Transverse colon (tissue), 4 donors: ENCODE measurements around the gene PTPN1. TPM values are rescaled to one million over a fixed set of nuclear protein-coding genes. Genes with fewer than 3 reads are reported as not detected.

ENCODE experiments used
- DNase-seq: peaks from one replicate; pipeline ENCODE4 v3.0.0-alpha.2; 2019
- H3K27ac ChIP-seq, 4 donors: fragments of 200-600 bp; sonication (generic); 2 replicates each; pipeline ENCODE4 v1.5.1; 2016 to 2018; ENCODE audit warnings: inconsistent platforms in 4 of 4
- H3K27me3 ChIP-seq: fragments of 200-600 bp; sonication (generic); 2 replicates; pipeline ENCODE4 v1.5.1; 2017; ENCODE audit warnings: inconsistent platforms
- H3K36me3 ChIP-seq, 4 donors: fragments of 200-600 bp; sonication (generic); 2 replicates each; pipeline ENCODE4 v1.5.1; 2017 to 2019; ENCODE audit warnings: inconsistent platforms in 4 of 4
- H3K4me1 ChIP-seq, 4 donors: fragments of 200-600 bp; sonication (generic); 2 replicates each; pipeline ENCODE4 v1.5.1; 2017 to 2020; ENCODE audit warnings: inconsistent platforms in 4 of 4
- H3K4me3 ChIP-seq, 4 donors: fragments of 200-600 bp; sonication (generic); 1 replicate in 1 of 4; 2 replicates in 3 of 4; pipeline versions ENCODE4 v1.5.1 to v1.6.1; 2017 to 2019; ENCODE audit warnings: inconsistent platforms in 4 of 4
- H3K9me3 ChIP-seq, 2 donors: fragments of 200-600 bp; sonication (generic); 2 replicates each; pipeline ENCODE4 v1.5.1; 2017 to 2019; ENCODE audit warnings: inconsistent platforms in 2 of 2
- EP300 ChIP-seq: sonication (generic); formaldehyde crosslinking; IDR thresholded peaks from one replicate; pipeline ENCODE4 v1.6.1; 2017; ENCODE audit warnings: antibody characterized with exemption, low read depth
- POLR2A ChIP-seq: fragments of 450-650 bp; IDR thresholded peaks from one replicate; pipeline ENCODE4 v1.6.1; 2016; ENCODE audit warnings: antibody characterized with exemption, mild to moderate bottlenecking, moderate library complexity
- POLR2AphosphoS5 ChIP-seq, 3 donors: sonication (generic); formaldehyde crosslinking; IDR thresholded peaks; one replicate each; pipeline ENCODE4 v1.6.1; 2016; ENCODE audit warnings: antibody characterized with exemption in 3 of 3
- WGBS, 2 donors: methylation state at CpG; one replicate each; pipeline ENCODE4 v1.1.5; 2018; ENCODE audit warnings: low coverage in 1 of 2; 5-methylcytosine and 5-hydroxymethylcytosine counted together
- in situ Hi-C, 4 donors: fragments of 200-750 bp; cut with MboI; loops; one replicate each; pipeline versions ENCODE4 v1.15.0 to v1.15.1; 2017; ENCODE audit warnings: low sequenced_read_pairs in 3 of 4, low pct_ligation_motif_present in 1 of 4, low pct_unique_long_range_greater_than_20kb in 1 of 4
- intact Hi-C: fragments of 100-400 bp; cut with DNase I; formaldehyde crosslinking; loops from one replicate; pipeline ENCODE4 v1.15.1; 2023; ENCODE audit warnings: low total_unique reads
- total RNA-seq, 4 donors: library from RNA; depleted of rRNA; stranded (reverse); fragments of >200 nt; gene quantifications; one replicate each; pipeline ENCODE4 v1.1.0, GENCODE V29; 2016
- TF ChIP-seq, protein P1 (sequence below), 5 experiments: fragments of 200-600 bp in 3 of 5; fragments of 450-650 bp in 2 of 5; sonication (generic) in 3 of 5; IDR thresholded peaks; 1 replicate in 2 of 5; 2 replicates in 3 of 5; pipeline ENCODE4 v1.5.1; 2016 to 2017; ENCODE audit warnings: antibody characterized with exemption in 5 of 5, inconsistent platforms in 3 of 5, mild to moderate bottlenecking in 2 of 5, moderate library complexity in 1 of 5

Gene PTPN1
- total RNA-seq, 4 donors from 2014 or later, result 19.3 to 34.8 (median 28.8) TPM

DNA sequence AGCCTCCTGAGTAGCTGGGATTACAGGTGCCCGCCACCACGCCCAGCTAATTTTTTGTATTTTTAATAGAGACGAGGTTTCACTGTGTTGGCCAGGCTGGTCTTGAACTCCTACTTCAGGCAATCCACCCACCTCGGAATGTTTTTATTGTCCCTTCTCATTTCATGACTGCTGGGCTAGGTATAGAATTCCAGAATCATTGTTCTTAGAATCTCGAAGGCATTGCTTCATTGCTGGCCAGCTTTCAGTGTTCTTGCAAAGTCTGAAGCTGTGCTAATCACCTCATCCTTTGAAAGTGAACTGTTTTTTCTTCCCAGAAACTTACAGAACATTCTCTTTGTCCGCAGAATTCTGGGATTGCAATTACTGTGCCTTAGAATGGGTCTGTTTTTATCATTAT, 49.0 kb downstream of the PTPN1 start:
- in situ Hi-C loops, result loop anchor here in 1 of 4 donors (10.0 kb wide), 1 partner anchor 54 kb away; no protein-coding TSS in a partner anchor

GRCh38 chr20:50559856-50560638, 49.9 kb downstream of the PTPN1 start:
- in situ Hi-C loops, result loop anchor here in 1 of 4 donors (10.0 kb wide), 1 partner anchor 55 kb away; no protein-coding TSS in a partner anchor
- intact Hi-C loops, result no loop called here
- WGBS, 2 donors, result 85 to 90% methylated on average over 3 to 8 of the region's 8 CpGs
- no peak for DNase-seq
- Histone ChIP-seq H3K27ac (peak overlapping the region in 3 of 4 donors; percentile 72 to 74 (median 72)), H3K27me3 (no peaks in the 10 kb centered on the region), H3K36me3 (peaks cover 0 to 8% (median 0%) of the 10 kb centered on the region in 4 donors), H3K9me3 (no peaks in the 10 kb centered on the region), H3K4me1 (peaks cover 9 to 28% (median 14%) of the 10 kb centered on the region in 4 donors), H3K4me3 (no peak overlapping the region)
- TF ChIP-seq POLR2A (no peak), POLR2AphosphoS5 (IDR thresholded peaks at IDR 0.05) (no peak), EP300 (no peak)
- TF ChIP-seq, protein P1, sequence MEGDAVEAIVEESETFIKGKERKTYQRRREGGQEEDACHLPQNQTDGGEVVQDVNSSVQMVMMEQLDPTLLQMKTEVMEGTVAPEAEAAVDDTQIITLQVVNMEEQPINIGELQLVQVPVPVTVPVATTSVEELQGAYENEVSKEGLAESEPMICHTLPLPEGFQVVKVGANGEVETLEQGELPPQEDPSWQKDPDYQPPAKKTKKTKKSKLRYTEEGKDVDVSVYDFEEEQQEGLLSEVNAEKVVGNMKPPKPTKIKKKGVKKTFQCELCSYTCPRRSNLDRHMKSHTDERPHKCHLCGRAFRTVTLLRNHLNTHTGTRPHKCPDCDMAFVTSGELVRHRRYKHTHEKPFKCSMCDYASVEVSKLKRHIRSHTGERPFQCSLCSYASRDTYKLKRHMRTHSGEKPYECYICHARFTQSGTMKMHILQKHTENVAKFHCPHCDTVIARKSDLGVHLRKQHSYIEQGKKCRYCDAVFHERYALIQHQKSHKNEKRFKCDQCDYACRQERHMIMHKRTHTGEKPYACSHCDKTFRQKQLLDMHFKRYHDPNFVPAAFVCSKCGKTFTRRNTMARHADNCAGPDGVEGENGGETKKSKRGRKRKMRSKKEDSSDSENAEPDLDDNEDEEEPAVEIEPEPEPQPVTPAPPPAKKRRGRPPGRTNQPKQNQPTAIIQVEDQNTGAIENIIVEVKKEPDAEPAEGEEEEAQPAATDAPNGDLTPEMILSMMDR (IDR thresholded peaks at IDR 0.05), result no peak

More for the DNA sequence above, 49.0 kb downstream of the PTPN1 start:
- peaks cover 9 to 28% (median 14%) of the 10 kb centered on the region in 4 donors for H3K4me1 ChIP-seq
- intact Hi-C loops, result no loop called here
- WGBS, 2 donors, result 92 to 100% methylated on average over 1 to 6 of the region's 6 CpGs
- no peaks in the 10 kb centered on the region for H3K27me3 ChIP-seq
- H3K27ac ChIP-seq, result no peak overlapping the region
- H3K4me3 ChIP-seq, result no peak overlapping the region
- no peak for TF ChIP-seq EP300
- no peak for TF ChIP-seq POLR2A
- TF ChIP-seq, protein P1 (IDR thresholded peaks at IDR 0.05), result no peak
- no peak for TF ChIP-seq POLR2AphosphoS5 (IDR thresholded peaks at IDR 0.05)
- no peak for DNase-seq
- no peaks in the 10 kb centered on the region for H3K9me3 ChIP-seq
- H3K36me3 ChIP-seq, result peaks cover 0 to 8% (median 0%) of the 10 kb centered on the region in 4 donors

DNA sequence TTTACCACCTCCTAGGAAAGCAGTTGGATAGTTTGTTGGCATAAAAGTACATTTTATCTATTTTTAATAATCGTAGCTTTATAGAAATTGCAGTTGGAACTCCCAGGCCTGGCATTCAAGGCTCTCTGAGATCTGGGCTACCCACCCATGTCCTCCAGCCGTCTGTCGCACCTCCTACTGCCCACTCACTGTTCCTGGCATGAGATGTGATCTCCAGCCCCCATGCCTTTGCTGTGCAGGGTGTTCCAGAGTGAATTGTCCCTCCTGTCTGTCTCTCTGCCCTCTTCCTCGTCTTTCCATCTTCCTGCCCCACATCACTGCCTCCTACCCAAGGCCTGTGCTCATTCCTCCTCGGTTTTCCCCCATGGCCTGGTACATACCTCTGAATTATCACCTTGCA, 50.7 kb downstream of the PTPN1 start:
- H3K36me3 ChIP-seq, result peaks cover 0 to 8% (median 0%) of the 10 kb centered on the region in 4 donors
- 70 to 82% methylated on average over 3 to 5 of the region's 5 CpGs for WGBS, 2 donors
- H3K27ac ChIP-seq, result peak overlapping the region; percentile 44 to 74 (median 72)
- peaks cover 9 to 28% (median 14%) of the 10 kb centered on the region in 4 donors for H3K4me1 ChIP-seq
- intact Hi-C loops (no loop called here), in situ Hi-C loops (no loop called here)
- no peak overlapping the region for H3K4me3 ChIP-seq
- no peak for DNase-seq
- H3K9me3 ChIP-seq, result no peaks in the 10 kb centered on the region
- no peaks in the 10 kb centered on the region for H3K27me3 ChIP-seq
- no peak for TF ChIP-seq POLR2AphosphoS5 (IDR thresholded peaks at IDR 0.05)
- TF ChIP-seq, protein P1 (IDR thresholded peaks at IDR 0.05), result no peak
- no peak for TF ChIP-seq POLR2A
- TF ChIP-seq EP300, result no peak

DNA sequence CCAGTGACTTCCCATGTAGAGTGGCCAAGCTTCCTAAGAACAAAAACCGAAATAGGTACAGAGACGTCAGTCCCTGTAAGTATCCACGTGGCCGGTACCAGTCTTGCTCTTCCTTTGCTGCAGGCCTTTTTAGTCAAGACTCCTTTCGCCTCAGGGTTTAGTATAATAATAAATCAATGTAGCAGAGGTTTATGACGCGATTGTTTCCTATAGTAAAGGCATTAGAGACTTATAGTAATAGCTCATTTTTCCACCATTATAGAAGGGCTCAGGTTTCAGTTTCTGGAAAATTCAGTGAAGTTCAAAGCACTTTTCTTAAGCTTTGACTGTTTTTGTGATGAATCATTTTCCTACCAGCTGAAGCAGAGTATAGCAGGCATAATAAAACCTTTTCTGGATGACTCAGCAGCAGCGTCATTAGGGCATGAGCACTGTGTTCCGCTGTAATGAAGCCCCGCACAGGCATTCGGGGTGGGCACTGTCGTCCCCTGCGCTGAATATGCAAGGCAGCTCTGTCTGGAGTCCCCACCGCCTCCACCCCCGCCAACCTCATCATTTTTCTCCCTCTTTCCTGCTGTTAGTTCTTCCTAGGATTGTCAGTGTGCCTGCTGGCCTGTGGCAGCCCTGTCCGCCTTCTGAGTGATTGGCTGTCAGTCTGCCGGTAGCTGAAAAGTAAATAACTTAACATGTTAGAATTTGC, 51.3 kb downstream of the PTPN1 start:
- in situ Hi-C loops (no loop called here), intact Hi-C loops (no loop called here)
- Histone ChIP-seq H3K4me3 (no peak overlapping the region), H3K4me1 (peaks cover 9 to 28% (median 14%) of the 10 kb centered on the region in 4 donors), H3K27me3 (no peaks in the 10 kb centered on the region), H3K9me3 (no peaks in the 10 kb centered on the region), H3K27ac (peak overlapping the region; percentile 44 to 74 (median 72)), H3K36me3 (peaks cover 0 to 8% (median 0%) of the 10 kb centered on the region in 4 donors)
- TF ChIP-seq POLR2A (no peak), POLR2AphosphoS5 (IDR thresholded peaks at IDR 0.05) (peak in 2 of 3 donors; percentile 18 to 21)
- no peak for DNase-seq
- WGBS, 2 donors, result 64 to 66% methylated on average over 10 to 17 of the region's 17 CpGs
